ENCODE measurements around the gene BBS1. TPM values are rescaled to one million over a fixed set of nuclear protein-coding genes. Genes with fewer than 3 reads are reported as not detected.
A peak's percentile ranks its signal among the peaks of the same experiment; 100 is the strongest.

Gene BBS1
- total RNA-seq, 1 experiment from 2014 or later, result 32.2 TPM

- H3K27ac Mint-ChIP-seq (ENCODE audit: unreplicated experiment), result no peak overlapping the region
Measured at GRCh38 chr11:66569076-66569475, 58.6 kb downstream of the BBS1 start.

GRCh38 chr11:66570079-66570849 lies 59.8 kb downstream of the BBS1 start:
- no peaks in the 10 kb centered on the region for H3K36me3 Mint-ChIP-seq (ENCODE audit: insufficient read depth, unreplicated experiment)
- intact Hi-C loops (cut with micrococcal nuclease; ENCODE audit: unreplicated experiment), result loop anchor here (10.0 kb wide), 1 partner anchor 265 kb away; no protein-coding TSS in a partner anchor
- H3K27ac Mint-ChIP-seq (ENCODE audit: unreplicated experiment), result no peak overlapping the region
- no peak for DNase-seq
- H3K27me3 Mint-ChIP-seq (ENCODE audit: unreplicated experiment), result peaks cover 71% of the 10 kb centered on the region
- H3K9me3 Mint-ChIP-seq (ENCODE audit: low read depth, unreplicated experiment), result no peaks in the 10 kb centered on the region
- H3K4me3 Mint-ChIP-seq (ENCODE audit: low read depth, unreplicated experiment), result no peak overlapping the region
- TF ChIP-seq CTCF (IDR thresholded peaks at IDR 0.05; ENCODE audit: unreplicated experiment), result no peak
- no TSS peak for BruUV-seq (replicated peaks)
- H3K4me1 Mint-ChIP-seq (ENCODE audit: low read depth, unreplicated experiment), result no peaks in the 10 kb centered on the region
- CTCF ChIA-PET, result no interaction called here

More at GRCh38 chr11:66569076-66569475, 58.6 kb downstream of the BBS1 start:
- CTCF ChIA-PET, result no interaction called here
- no peak overlapping the region for H3K4me3 Mint-ChIP-seq (ENCODE audit: low read depth, unreplicated experiment)
- no peak for TF ChIP-seq CTCF (IDR thresholded peaks at IDR 0.05; ENCODE audit: unreplicated experiment)
- H3K36me3 Mint-ChIP-seq (ENCODE audit: insufficient read depth, unreplicated experiment), result no peaks in the 10 kb centered on the region
- no peaks in the 10 kb centered on the region for H3K9me3 Mint-ChIP-seq (ENCODE audit: low read depth, unreplicated experiment)
- no peak for DNase-seq
- BruUV-seq (replicated peaks), result no TSS peak
- no peaks in the 10 kb centered on the region for H3K4me1 Mint-ChIP-seq (ENCODE audit: low read depth, unreplicated experiment)
- intact Hi-C loops (cut with micrococcal nuclease; ENCODE audit: unreplicated experiment), result no loop called here
- H3K27me3 Mint-ChIP-seq (ENCODE audit: unreplicated experiment), result peaks cover 63% of the 10 kb centered on the region

- no TSS peak for BruUV-seq (replicated peaks)
- Mint-ChIP-seq H3K9me3 (ENCODE audit: low read depth, unreplicated experiment) (no peaks in the 10 kb centered on the region), H3K27ac (ENCODE audit: unreplicated experiment) (no peak overlapping the region), H3K4me3 (ENCODE audit: low read depth, unreplicated experiment) (no peak overlapping the region), H3K36me3 (ENCODE audit: insufficient read depth, unreplicated experiment) (no peaks in the 10 kb centered on the region), H3K27me3 (ENCODE audit: unreplicated experiment) (peaks cover 71% of the 10 kb centered on the region), H3K4me1 (ENCODE audit: low read depth, unreplicated experiment) (no peaks in the 10 kb centered on the region)
- CTCF ChIA-PET, result no interaction called here
- intact Hi-C loops (cut with micrococcal nuclease; ENCODE audit: unreplicated experiment), result loop anchor here (10.0 kb wide), 1 partner anchor 264 kb away; no protein-coding TSS in a partner anchor
- no peak for DNase-seq
- no peak for TF ChIP-seq CTCF (IDR thresholded peaks at IDR 0.05; ENCODE audit: unreplicated experiment)
Measured at GRCh38 chr11:66570850-66571180, 60.4 kb downstream of the BBS1 start.

- peak; percentile 75 for DNase-seq
- intact Hi-C loops (cut with micrococcal nuclease; ENCODE audit: unreplicated experiment), result loop anchor here (5.0 to 10.0 kb wide), 2 partner anchors 98 to 256 kb away; partner anchors contain the start of gene RBM4B
- no peaks in the 10 kb centered on the region for H3K4me1 Mint-ChIP-seq (ENCODE audit: low read depth, unreplicated experiment)
- H3K9me3 Mint-ChIP-seq (ENCODE audit: low read depth, unreplicated experiment), result peaks cover 7% of the 10 kb centered on the region
- no peak overlapping the region for H3K27ac Mint-ChIP-seq (ENCODE audit: unreplicated experiment)
- peaks cover 54% of the 10 kb centered on the region for H3K27me3 Mint-ChIP-seq (ENCODE audit: unreplicated experiment)
- no peak overlapping the region for H3K4me3 Mint-ChIP-seq (ENCODE audit: low read depth, unreplicated experiment)
- TF ChIP-seq CTCF (IDR thresholded peaks at IDR 0.05; ENCODE audit: unreplicated experiment), result peak; percentile 81
- no peaks in the 10 kb centered on the region for H3K36me3 Mint-ChIP-seq (ENCODE audit: insufficient read depth, unreplicated experiment)
- CTCF ChIA-PET, result interaction anchor here (1.5 kb wide), 1 partner anchor 99 kb away, joined by 9 read pairs; the partner anchor contains the start of gene RBM4B
- no TSS peak for BruUV-seq (replicated peaks)
Measured at GRCh38 chr11:66579017-66579606, 68.7 kb downstream of the BBS1 start.
